ENCODE data around the gene WDFY3.
"Not testable (repeated sequence)": the region's sequence is repeated elsewhere in the genome, so short reads cannot be mapped to it uniquely, and the experiment has no call there.

WDFY3 gene

GRCh38 chr4:84866295-84866694 is 100.2 kb downstream of the WDFY3 start:
- H3K36me3 Mint-ChIP-seq: no peaks in the 10 kb centered on the region
- H3K4me3 Mint-ChIP-seq: no peak overlapping the region
- H3K4me1 Mint-ChIP-seq: no peaks in the 10 kb centered on the region
- no peak overlapping the region for H3K27ac Mint-ChIP-seq
- no peaks in the 10 kb centered on the region for H3K9me3 Mint-ChIP-seq
- H3K27me3 Mint-ChIP-seq: no peaks in the 10 kb centered on the region

- Mint-ChIP-seq H3K36me3 (no peaks in the 10 kb centered on the region), H3K4me1 (no peaks in the 10 kb centered on the region), H3K27ac (no peak overlapping the region)
Measured at GRCh38 chr4:84865600-84865999, 100.9 kb downstream of the WDFY3 start.

GRCh38 chr4:84862064-84862463 is 104.4 kb downstream of the WDFY3 start:
- Mint-ChIP-seq H3K4me1 (no peaks in the 10 kb centered on the region), H3K4me3 (no peak overlapping the region), H3K36me3 (no peaks in the 10 kb centered on the region), H3K9me3 (no peaks in the 10 kb centered on the region), H3K27ac (no peak overlapping the region), H3K27me3 (no peaks in the 10 kb centered on the region)

More at GRCh38 chr4:84865600-84865999, 100.9 kb downstream of the WDFY3 start:
- no peaks in the 10 kb centered on the region for H3K9me3 Mint-ChIP-seq
- no peak overlapping the region for H3K4me3 Mint-ChIP-seq
- H3K27me3 Mint-ChIP-seq: no peaks in the 10 kb centered on the region

- no peak overlapping the region for H3K27ac Mint-ChIP-seq
- H3K4me3 Mint-ChIP-seq: no peak overlapping the region
- no peaks in the 10 kb centered on the region for H3K36me3 Mint-ChIP-seq
- H3K4me1 Mint-ChIP-seq: no peaks in the 10 kb centered on the region
- no peaks in the 10 kb centered on the region for H3K9me3 Mint-ChIP-seq
- H3K27me3 Mint-ChIP-seq: no peaks in the 10 kb centered on the region
Measured at GRCh38 chr4:84857296-84857695, 109.2 kb downstream of the WDFY3 start.

GRCh38 chr4:84856468-84857049 is 109.9 kb downstream of the WDFY3 start:
- H3K27ac Mint-ChIP-seq: no peak overlapping the region
- no peaks in the 10 kb centered on the region for H3K9me3 Mint-ChIP-seq

GRCh38 chr4:84855774-84856173 is 110.7 kb downstream of the WDFY3 start:
- no peaks in the 10 kb centered on the region for H3K4me1 Mint-ChIP-seq
- no peak overlapping the region for H3K27ac Mint-ChIP-seq
- no peaks in the 10 kb centered on the region for H3K9me3 Mint-ChIP-seq
- no peaks in the 10 kb centered on the region for H3K27me3 Mint-ChIP-seq
- H3K36me3 Mint-ChIP-seq: no peaks in the 10 kb centered on the region
- H3K4me3 Mint-ChIP-seq: no peak overlapping the region

More at GRCh38 chr4:84856468-84857049, 109.9 kb downstream of the WDFY3 start:
- H3K4me3 Mint-ChIP-seq: no peak overlapping the region
- H3K36me3 Mint-ChIP-seq: no peaks in the 10 kb centered on the region
- H3K4me1 Mint-ChIP-seq: no peaks in the 10 kb centered on the region
- H3K27me3 Mint-ChIP-seq: no peaks in the 10 kb centered on the region

GRCh38 chr4:84852081-84852480 is 114.4 kb downstream of the WDFY3 start:
- Mint-ChIP-seq H3K4me3 (no peak overlapping the region), H3K36me3 (no peaks in the 10 kb centered on the region), H3K4me1 (no peaks in the 10 kb centered on the region), H3K9me3 (peaks cover 5% of the 10 kb centered on the region), H3K27ac (no peak overlapping the region), H3K27me3 (no peaks in the 10 kb centered on the region)

GRCh38 chr4:84849051-84849640 is 117.3 kb downstream of the WDFY3 start:
- H3K4me1 Mint-ChIP-seq: no peaks in the 10 kb centered on the region
- no peak overlapping the region for H3K4me3 Mint-ChIP-seq
- H3K27ac Mint-ChIP-seq: no peak overlapping the region
- no peaks in the 10 kb centered on the region for H3K36me3 Mint-ChIP-seq
- H3K9me3 Mint-ChIP-seq: peaks cover 5% of the 10 kb centered on the region
- no peaks in the 10 kb centered on the region for H3K27me3 Mint-ChIP-seq

- Mint-ChIP-seq H3K27me3 (no peaks in the 10 kb centered on the region), H3K27ac (no peak overlapping the region), H3K4me3 (no peak overlapping the region), H3K36me3 (no peaks in the 10 kb centered on the region), H3K4me1 (no peaks in the 10 kb centered on the region), H3K9me3 (peaks cover 5% of the 10 kb centered on the region)
Measured at GRCh38 chr4:84848432-84848831, 118.1 kb downstream of the WDFY3 start.

GRCh38 chr4:84847978-84848377 is 118.5 kb downstream of the WDFY3 start:
- peaks cover 5% of the 10 kb centered on the region for H3K9me3 Mint-ChIP-seq
- no peaks in the 10 kb centered on the region for H3K36me3 Mint-ChIP-seq
- H3K4me3 Mint-ChIP-seq: no peak overlapping the region
- H3K27me3 Mint-ChIP-seq: no peaks in the 10 kb centered on the region
- H3K4me1 Mint-ChIP-seq: no peaks in the 10 kb centered on the region
- no peak overlapping the region for H3K27ac Mint-ChIP-seq

- Mint-ChIP-seq H3K36me3 (no peaks in the 10 kb centered on the region), H3K4me3 (no peak overlapping the region), H3K27me3 (no peaks in the 10 kb centered on the region), H3K27ac (no peak overlapping the region), H3K9me3 (peaks cover 5% of the 10 kb centered on the region), H3K4me1 (no peaks in the 10 kb centered on the region)
Measured at GRCh38 chr4:84846985-84847384, 119.5 kb downstream of the WDFY3 start.

GRCh38 chr4:84841435-84841834 is 125.1 kb downstream of the WDFY3 start:
- no peaks in the 10 kb centered on the region for H3K9me3 Mint-ChIP-seq
- H3K4me3 Mint-ChIP-seq: no peak overlapping the region
- H3K27me3 Mint-ChIP-seq: no peaks in the 10 kb centered on the region
- H3K36me3 Mint-ChIP-seq: no peaks in the 10 kb centered on the region
- no peaks in the 10 kb centered on the region for H3K4me1 Mint-ChIP-seq
- H3K27ac Mint-ChIP-seq: no peak overlapping the region

GRCh38 chr4:84837751-84838150 is 128.7 kb downstream of the WDFY3 start:
- no peaks in the 10 kb centered on the region for H3K36me3 Mint-ChIP-seq
- no peak overlapping the region for H3K4me3 Mint-ChIP-seq
- no peaks in the 10 kb centered on the region for H3K27me3 Mint-ChIP-seq
- no peak overlapping the region for H3K27ac Mint-ChIP-seq
- H3K4me1 Mint-ChIP-seq: no peaks in the 10 kb centered on the region
- H3K9me3 Mint-ChIP-seq: no peaks in the 10 kb centered on the region

- not testable (repeated sequence) for H3K4me1 Mint-ChIP-seq, H3K4me3 Mint-ChIP-seq, H3K36me3 Mint-ChIP-seq, H3K27me3 Mint-ChIP-seq, H3K27ac Mint-ChIP-seq, H3K9me3 Mint-ChIP-seq
Measured at GRCh38 chr4:84829633-84830032, 136.9 kb downstream of the WDFY3 start.

GRCh38 chr4:84826681-84827080 is 139.8 kb downstream of the WDFY3 start:
- H3K4me3 Mint-ChIP-seq: no peak overlapping the region
- no peaks in the 10 kb centered on the region for H3K4me1 Mint-ChIP-seq
- no peaks in the 10 kb centered on the region for H3K9me3 Mint-ChIP-seq
- no peaks in the 10 kb centered on the region for H3K27me3 Mint-ChIP-seq
- no peaks in the 10 kb centered on the region for H3K36me3 Mint-ChIP-seq
- H3K27ac Mint-ChIP-seq: no peak overlapping the region

GRCh38 chr4:84825701-84826341 is 140.7 kb downstream of the WDFY3 start:
- H3K4me3 Mint-ChIP-seq: no peak overlapping the region
- no peaks in the 10 kb centered on the region for H3K36me3 Mint-ChIP-seq
- no peak overlapping the region for H3K27ac Mint-ChIP-seq
- no peaks in the 10 kb centered on the region for H3K4me1 Mint-ChIP-seq
- no peaks in the 10 kb centered on the region for H3K9me3 Mint-ChIP-seq
- no peaks in the 10 kb centered on the region for H3K27me3 Mint-ChIP-seq
